GM18951 (cell line): Measurements from ENCODE around the gene CDK8.
"Not testable (repeated sequence)": the region's sequence is repeated elsewhere in the genome, so short reads cannot be mapped to it uniquely, and the experiment has no call there.

Experiments
- POLR2A ChIP-seq: IDR thresholded peaks from 4 replicates; pipeline ENCODE4 v1.6.1; 2011; ENCODE audit warnings: mild to moderate bottlenecking; ENCODE audit not compliant: insufficient read length, insufficient read depth; ENCODE audit errors: extremely low read depth
- in situ Hi-C: fragments of 300-500 bp; cut with MboI; formaldehyde crosslinking; loops from one replicate; pipeline ENCODE4 v1.12.0; 2022; ENCODE audit warnings: low sequenced_read_pairs, mixed read lengths, inconsistent platforms; ENCODE audit not compliant: unreplicated experiment

The CDK8 gene

DNA sequence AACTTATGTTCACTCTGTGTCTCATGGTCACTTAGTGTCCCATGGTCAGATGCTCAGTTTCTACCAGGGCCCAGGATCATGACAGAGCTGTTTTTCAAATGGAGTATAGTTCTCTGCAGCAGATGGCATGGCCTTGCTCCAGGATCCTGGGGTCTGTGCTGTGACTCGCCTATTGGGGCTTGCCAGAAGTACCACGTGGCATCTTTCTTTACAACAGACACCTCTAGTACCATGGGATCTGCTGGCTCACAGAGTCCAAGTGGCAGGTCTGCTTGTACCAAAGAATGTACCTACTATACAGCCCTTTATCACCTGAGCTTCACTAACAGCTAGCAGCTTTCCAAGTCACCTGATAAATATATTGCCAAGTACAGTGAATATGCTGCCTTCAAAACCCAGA lies 25.8 kb upstream of the CDK8 start:
- no peak for TF ChIP-seq POLR2A

DNA sequence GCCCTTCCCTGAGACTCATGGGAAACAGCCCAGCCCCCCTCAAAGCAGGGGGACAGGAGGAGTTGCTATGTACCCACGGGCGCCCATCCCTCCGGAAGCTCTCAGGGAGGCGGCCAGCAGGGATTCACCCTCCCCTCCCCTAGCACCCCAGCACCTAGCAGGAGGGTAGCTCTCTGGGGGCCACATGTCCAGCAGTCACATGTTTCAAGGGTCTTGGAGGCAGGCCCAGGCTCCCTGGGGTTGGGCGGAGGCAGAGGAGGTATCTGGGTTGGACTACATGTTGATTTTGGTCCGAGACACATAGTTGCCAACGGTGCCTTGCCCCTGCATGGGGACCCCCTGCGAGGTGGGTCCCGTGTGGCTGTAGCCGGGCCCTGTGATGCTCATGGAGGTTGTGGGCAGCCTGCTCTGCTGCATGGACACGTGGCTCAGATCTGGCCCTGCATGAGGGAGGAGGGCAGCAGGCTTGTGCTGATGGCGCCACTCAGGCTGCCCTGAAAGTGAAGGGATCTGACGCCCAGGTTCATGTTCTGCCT lies 24.8 kb upstream of the CDK8 start:
- in situ Hi-C loops: no loop called here
- TF ChIP-seq POLR2A: no peak

More for the DNA sequence above, 25.8 kb upstream of the CDK8 start:
- in situ Hi-C loops: no loop called here

DNA sequence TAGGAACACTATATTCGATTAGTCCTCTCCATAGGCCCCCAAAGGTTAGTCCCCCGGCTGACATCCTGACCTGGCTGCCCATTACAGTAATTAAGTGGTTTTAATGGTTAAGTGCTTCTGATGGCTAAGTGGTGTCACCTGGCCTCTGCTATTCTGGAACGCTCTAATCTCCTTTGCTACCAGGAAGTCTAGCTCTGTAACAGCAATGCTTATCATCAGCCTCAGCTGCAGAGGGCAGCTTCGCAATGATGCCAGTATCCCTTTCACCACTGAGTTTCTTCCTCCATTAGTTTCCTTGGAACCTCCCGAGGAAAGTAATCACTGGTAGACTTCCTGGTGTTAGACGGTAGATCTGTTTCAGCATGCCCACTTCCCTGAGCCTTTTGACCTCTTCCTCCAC lies 23.2 kb upstream of the CDK8 start:
- TF ChIP-seq POLR2A: no peak
- in situ Hi-C loops: no loop called here

DNA sequence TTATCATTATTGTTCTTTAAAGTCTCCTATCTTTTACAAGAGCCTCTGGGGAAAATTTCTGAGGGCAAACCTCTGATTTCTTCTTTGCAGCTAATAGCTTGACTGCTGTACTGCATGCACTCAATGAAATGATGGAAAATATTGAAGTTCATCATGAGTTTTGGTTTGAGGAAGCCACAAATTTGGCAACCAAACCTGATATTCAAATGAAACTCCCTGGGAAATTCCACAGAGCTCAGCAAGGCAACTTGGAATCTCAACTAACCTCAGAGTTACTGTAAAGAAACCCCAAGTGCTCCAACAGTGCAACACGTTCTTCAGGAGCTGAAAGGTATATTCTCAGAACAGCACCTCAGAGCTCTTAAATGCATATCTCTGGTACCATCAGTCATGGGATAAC lies 17.6 kb upstream of the CDK8 start:
- TF ChIP-seq POLR2A: no peak

GRCh38 chr13:26246154-26246553 lies 7.8 kb upstream of the CDK8 start:
- no peak for TF ChIP-seq POLR2A
- in situ Hi-C loops: no loop called here

More for the DNA sequence above, 17.6 kb upstream of the CDK8 start:
- in situ Hi-C loops: no loop called here

- in situ Hi-C loops: no loop called here
- TF ChIP-seq POLR2A: no peak
Observed at GRCh38 chr13:26247011-26247410, 6.9 kb upstream of the CDK8 start.

DNA sequence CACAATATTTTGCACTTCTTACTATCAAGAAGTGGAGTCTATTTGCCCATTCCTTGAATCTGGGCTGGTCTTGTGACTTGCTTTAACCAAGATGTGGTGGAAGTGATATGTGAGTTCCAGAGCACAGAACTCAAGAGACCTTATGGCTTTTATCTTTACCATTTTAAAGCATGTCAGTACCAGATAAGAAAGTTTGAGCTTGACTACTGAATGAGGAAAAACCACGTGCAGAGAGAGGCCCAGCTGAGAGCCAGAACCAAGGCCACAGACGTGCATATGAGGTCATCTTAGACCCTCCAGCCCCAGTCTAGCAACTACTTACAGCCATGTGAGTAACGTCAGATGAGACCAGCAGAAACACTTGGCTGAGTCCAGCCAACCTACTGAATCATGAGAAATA lies 6.3 kb upstream of the CDK8 start:
- in situ Hi-C loops: no loop called here
- TF ChIP-seq POLR2A: no peak

DNA sequence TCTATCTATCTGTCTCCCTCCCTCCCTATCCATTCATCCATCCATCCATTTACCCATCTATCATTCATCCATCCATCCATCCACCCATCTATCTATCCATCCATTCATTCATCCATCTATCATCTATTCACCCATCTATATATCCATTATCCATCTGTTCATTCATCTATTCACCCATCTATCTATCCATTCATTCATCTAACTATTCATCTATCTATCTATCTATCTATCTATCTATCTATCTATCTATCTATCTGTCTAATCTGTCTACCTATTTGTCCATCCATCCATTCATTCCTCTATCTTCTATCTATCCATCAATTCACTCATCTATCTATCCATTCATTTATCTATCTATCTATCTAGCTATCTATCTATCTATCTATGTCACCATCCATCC lies 4.4 kb upstream of the CDK8 start:
- in situ Hi-C loops: no loop called here
- no peak for TF ChIP-seq POLR2A

GRCh38 chr13:26252006-26252405 lies 1.9 kb upstream of the CDK8 start:
- in situ Hi-C loops: not testable (repeated sequence)

DNA sequence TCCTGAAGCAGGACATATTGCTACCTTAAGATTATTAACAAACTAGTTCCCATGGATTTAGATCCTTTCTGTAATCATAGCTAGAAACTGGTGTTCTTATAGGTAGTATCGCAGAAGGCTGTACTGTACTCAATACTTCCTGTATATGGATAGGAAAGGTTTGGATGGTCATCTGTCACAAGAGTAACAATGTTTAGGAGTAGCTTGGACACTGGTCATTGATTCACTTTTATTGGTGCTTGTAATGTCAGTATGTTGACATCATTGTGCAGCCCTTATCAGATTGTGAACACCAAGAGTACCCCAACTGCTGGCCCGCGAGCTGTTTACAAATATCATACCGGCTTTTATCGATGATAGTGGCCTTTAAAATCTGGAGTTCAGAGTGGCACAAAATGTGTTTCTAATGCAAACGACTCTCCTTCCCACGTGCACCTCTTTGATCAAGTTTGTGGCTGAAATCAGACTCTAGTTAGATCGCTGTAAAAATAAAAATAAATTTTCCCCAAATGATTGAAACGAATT lies 605 bp upstream of the CDK8 start:
- no peak for TF ChIP-seq POLR2A
- in situ Hi-C loops: no loop called here

DNA sequence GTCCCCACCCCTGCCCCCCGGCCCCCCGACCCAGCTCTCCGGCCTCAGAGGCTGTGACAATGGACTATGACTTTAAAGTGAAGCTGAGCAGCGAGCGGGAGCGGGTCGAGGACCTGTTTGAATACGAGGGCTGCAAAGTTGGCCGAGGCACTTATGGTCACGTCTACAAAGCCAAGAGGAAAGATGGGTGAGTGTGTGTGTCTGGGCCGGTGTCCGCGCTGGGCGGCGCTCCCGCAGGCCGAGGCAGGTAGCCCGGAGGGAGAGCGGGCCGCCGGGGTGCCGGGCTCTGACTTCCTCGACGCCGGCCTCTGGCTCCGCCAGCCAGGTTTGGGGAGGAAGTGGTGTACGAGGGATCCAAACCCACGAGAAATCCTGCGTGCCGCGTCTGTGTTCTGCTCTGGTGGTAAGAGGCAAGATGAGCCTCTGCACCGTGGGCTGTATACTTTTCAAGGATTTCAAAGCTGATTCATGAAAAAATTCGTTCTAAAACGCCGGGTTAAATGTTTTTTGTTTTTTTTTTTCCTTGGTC lies 718 bp downstream of the CDK8 start:
- no peak for TF ChIP-seq POLR2A
- in situ Hi-C loops: no loop called here

- in situ Hi-C loops: no loop called here
- no peak for TF ChIP-seq POLR2A
Observed at GRCh38 chr13:26255115-26255514, 1.2 kb downstream of the CDK8 start.

DNA sequence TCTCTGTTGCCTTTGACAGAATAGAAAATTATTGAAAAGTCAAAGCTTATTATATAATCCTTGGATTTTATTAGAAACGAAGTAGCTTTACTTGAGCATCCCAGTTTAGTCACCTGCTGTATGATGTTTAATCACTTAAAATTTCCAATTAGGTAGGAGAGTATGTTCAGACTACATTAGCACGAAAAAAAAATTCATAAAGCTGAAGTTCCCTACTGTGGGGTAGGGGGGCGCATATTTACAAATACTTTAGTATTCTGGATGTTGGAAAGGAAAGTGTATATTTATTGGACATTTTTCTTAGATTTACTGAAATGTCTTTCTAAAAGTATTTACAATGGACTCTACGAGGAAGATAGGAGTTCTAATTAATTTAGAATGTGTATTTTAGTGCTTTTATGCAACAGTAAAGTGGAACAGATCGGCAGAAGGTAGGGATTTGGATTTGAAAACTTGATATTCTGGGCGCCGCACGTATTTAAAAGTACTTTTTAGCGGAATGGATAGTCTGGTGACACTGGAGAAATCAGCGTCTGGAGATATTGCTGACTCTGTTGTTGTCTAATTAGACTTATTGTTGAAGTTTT lies 1.9 kb downstream of the CDK8 start:
- in situ Hi-C loops: no loop called here
- TF ChIP-seq POLR2A: no peak

DNA sequence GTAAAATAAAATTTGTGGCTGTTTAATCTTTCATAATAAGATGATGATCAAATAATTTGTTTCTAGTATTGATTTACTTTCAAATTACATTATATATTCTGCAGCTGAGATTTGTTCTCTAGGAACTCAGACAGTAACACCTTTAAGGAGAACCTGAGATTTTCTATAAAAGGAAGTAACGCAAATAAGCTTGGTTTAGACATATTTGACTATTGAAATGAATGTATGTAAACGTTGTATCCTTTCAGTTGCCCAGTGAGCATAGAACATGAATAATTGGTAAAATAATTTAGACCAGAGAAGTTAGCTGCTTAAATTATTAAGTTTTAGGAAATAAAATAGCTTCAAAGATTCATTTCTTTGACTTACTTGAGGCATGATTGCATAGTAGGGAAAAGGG lies 3.1 kb downstream of the CDK8 start:
- in situ Hi-C loops: no loop called here
- no peak for TF ChIP-seq POLR2A

DNA sequence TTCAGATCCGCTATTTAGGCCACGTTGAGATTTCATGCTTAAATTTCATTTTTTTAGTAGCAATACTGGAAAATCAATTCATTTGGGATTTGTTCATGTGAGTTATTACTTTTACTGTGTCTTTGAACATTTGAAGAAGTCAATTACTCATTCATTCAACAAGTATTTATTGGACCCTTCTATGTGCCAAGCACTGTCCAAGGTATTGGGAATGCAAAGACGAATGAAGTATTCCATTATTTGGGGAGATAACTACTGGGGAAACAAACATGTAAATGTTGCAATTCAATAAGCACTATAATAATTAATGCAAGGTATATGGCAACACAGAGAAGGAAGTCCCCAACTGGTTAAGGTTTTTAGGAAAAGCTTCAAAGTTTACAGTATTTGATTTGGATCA lies 5.7 kb downstream of the CDK8 start:
- in situ Hi-C loops: no loop called here
- TF ChIP-seq POLR2A: no peak

DNA sequence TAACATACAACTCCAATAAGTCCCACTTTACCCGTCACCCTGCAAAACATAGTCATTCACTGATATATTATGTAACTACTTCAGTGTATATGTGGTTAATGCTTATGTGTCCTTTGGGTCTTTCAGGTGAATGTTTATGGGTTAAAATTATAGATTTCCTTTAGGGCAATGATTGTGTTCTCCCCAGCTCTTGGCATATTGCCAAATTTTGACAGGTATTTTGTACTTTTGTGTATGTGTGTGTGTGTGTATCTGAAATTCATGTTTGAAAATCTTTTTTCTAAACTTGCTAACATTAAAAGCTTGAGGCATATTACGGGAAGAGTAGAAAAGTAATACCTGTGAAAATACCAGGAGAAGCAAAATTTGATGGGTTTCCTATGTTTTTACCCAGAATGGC lies 8.2 kb downstream of the CDK8 start:
- no peak for TF ChIP-seq POLR2A
- in situ Hi-C loops: no loop called here
